ENCODE data around the gene LATS1.
A peak's percentile ranks its signal among the peaks of the same experiment; 100 is the strongest.
"Not testable (repeated sequence)": the region's sequence is repeated elsewhere in the genome, so short reads cannot be mapped to it uniquely, and the experiment has no call there.

The LATS1 gene

GRCh38 chr6:149717588-149718458, at the start of gene LATS1:
TSS of gene LATS1 (minus strand) at chr6:149718101. CDS start at chr6:149702126, 15,975 bp downstream.
- DNase-seq, result peak; percentile 68

- DNase-seq, result no peak
Observed at GRCh38 chr6:149766156-149766769, 48.4 kb upstream of the LATS1 start.

GRCh38 chr6:149763866-149764265, 46.0 kb upstream of the LATS1 start:
- no peak for DNase-seq

GRCh38 chr6:149761438-149761837, 43.5 kb upstream of the LATS1 start:
- no peak for DNase-seq

- DNase-seq, result no peak
Observed at GRCh38 chr6:149756261-149756636, 38.3 kb upstream of the LATS1 start.

DNA sequence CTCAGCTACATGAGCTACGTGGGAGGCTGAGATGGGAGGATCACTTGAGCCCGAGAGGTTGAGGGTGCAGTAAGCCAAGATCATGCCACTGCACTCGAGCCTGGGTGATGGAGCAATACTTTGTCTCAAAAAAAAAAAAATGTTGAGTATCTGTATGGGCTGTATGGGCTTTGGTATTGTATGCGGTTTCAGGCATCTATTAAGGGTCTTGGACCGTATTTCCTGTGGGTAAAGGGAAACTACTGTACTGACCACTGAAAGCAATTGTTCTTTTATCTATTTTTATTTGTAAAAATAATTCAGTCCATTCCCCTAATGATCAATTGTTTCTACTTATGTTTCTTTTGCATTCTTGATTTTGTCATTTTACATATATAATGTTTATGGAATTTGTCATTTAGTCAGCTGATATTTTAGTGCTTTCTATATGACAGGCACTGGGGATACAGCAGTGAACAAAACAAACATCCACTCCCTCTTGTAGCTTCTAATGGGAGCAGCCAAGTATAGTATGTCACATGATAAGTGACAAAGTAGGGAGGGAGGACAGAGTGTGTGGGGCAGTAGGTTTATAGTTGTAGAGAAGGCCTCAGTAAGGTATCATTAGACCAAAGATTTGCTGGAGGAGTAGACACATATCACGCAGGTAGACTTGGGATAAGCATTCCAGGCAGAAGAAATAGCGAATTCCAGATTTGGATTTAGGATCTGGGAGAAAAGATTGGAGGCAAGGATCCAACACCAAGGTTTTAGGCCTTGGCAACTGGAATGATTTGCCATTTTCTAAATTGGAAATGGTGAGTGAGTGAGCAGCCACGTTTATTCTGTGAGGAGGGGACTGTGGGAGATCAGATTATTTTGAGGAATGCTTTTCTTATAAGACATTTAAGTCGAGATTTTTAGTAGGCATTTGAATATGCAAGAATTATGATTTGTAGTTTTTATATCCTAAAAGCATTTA, 37.7 kb upstream of the LATS1 start:
- no peak for DNase-seq

DNA sequence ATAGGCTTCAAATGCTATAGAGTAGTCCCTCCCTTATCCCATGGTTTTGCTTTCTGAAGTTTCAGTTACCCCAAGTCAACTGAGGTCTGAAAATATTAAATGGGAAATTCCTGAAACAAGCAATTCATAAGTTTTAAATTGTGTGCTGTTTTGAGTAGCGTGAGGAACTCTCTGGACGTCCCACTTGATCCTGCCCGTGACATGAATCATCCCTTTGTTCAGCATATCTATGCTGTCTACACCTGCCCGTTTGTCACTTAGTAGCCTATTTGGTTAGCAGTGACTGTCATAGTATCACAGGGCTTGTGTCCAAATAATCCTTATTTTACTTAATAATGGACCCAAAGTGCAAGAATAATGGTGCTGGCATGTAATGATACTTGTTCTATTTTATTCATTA, 36.6 kb upstream of the LATS1 start:
- DNase-seq, result no peak

- DNase-seq, result not testable (repeated sequence)
Observed at GRCh38 chr6:149753374-149753637, 35.4 kb upstream of the LATS1 start.

DNA sequence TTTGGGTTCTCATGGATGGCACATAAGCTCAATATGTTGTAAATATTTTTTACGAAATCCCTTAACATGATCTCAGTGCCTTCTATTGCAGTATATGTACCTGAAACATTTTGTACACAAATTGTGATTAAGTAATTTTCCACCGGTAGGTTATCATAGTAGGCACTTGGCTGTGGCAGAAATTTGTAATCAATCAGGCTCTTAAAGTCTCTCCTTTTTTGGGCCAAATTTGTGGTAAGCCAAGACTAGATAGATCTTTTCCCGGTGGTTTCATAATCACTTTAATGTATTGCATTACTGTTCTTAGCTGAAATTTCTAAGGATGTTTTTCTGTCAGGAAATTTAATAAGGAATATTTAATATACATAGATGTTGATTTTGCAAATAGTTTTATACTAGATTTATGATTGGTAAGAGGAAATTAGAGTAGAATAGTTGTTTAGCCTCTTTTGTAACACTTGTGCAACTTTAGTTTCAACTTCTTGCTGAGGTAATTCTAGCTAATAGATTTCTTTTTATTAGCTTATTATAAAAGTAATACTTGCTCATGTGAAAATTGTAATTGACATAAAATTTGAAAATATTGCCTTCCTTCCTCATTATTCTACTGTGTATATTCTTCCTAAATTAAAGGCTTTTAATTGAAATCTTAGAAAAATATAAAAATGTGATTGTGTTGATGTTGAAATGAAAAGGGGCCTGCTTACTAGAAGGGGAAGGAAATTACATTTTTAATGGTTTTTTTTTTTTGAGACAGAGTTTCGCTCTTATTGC, 34.9 kb upstream of the LATS1 start:
- DNase-seq, result no peak

- not testable (repeated sequence) for DNase-seq
Observed at GRCh38 chr6:149751920-149752319, 34.0 kb upstream of the LATS1 start.

- DNase-seq, result no peak
Observed at GRCh38 chr6:149751239-149751638, 33.3 kb upstream of the LATS1 start.

- DNase-seq, result peak; percentile 35
Observed at GRCh38 chr6:149750136-149750609, 32.3 kb upstream of the LATS1 start.

- peak; percentile 68 for DNase-seq
Observed at GRCh38 chr6:149749594-149750135, 31.8 kb upstream of the LATS1 start, which contains the start of gene PCMT1. TSS of gene PCMT1 (plus strand) at chr6:149749741. CDS start at chr6:149749902, 161 bp downstream.

DNA sequence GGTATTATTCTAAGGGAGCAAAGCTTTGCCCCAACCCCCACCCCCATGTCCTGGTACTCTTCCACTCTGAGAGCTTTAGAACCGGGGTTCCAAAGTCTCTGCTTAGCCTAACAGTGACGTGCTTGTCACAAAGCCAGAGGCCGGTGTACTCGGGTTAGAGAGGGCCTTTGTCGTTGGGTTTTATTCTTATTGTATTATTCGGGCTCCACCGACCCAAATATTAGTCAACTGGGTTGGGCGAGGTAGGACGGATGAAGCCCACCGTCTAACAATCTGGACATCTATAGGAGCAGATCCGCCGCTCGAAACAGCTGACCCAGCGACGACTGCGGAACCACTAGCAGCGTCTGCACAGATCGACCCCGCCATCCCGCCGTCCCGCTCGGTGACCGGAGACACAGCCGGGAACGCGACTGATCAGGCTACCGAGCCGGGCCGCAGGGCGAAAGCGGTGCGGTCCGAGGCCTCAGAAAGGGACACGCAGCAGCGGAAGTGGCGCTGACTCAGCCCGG, 31.2 kb upstream of the LATS1 start:
- DNase-seq, result not testable (repeated sequence)

GRCh38 chr6:149746147-149746946, 28.4 kb upstream of the LATS1 start, which contains the start of gene NUP43:
TSS of gene NUP43 (minus strand) at chr6:149746529. CDS start at chr6:149746495, 34 bp downstream.
- peak; percentile 94 for DNase-seq

DNA sequence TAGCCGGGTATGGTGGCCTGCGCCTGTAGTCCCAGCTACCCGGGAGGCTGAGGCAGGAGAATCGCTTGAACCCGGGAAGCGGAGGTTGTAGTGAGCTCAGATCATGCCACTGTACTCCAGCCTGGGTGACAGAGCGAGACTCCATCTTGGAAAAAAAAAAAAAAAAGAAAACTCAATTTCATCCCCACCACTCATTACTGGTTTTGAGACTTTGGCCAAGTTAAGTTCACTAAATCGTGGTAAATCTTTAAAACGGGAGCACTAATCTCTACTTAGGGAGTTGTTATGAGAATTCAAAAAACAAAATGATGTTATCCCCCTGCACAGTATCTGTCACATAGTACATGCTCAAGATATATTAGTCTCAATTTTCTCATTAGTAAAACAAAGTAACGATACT, 27.4 kb upstream of the LATS1 start:
- DNase-seq, result not testable (repeated sequence)

- no peak for DNase-seq
Observed at GRCh38 chr6:149734915-149735314, 17.0 kb upstream of the LATS1 start.

- DNase-seq, result no peak
Observed at GRCh38 chr6:149733089-149733720, 15.3 kb upstream of the LATS1 start.

GRCh38 chr6:149729824-149730223, 11.9 kb upstream of the LATS1 start:
- DNase-seq, result no peak
